AG20443 (cell line): ENCODE measurements around the gene RANGRF.

ENCODE experiments used
- DNase-seq: peaks from one replicate; pipeline ENCODE4 v3.0.0; 2012; ENCODE audit warnings: low spot score, mixed read lengths

RANGRF gene

DNA sequence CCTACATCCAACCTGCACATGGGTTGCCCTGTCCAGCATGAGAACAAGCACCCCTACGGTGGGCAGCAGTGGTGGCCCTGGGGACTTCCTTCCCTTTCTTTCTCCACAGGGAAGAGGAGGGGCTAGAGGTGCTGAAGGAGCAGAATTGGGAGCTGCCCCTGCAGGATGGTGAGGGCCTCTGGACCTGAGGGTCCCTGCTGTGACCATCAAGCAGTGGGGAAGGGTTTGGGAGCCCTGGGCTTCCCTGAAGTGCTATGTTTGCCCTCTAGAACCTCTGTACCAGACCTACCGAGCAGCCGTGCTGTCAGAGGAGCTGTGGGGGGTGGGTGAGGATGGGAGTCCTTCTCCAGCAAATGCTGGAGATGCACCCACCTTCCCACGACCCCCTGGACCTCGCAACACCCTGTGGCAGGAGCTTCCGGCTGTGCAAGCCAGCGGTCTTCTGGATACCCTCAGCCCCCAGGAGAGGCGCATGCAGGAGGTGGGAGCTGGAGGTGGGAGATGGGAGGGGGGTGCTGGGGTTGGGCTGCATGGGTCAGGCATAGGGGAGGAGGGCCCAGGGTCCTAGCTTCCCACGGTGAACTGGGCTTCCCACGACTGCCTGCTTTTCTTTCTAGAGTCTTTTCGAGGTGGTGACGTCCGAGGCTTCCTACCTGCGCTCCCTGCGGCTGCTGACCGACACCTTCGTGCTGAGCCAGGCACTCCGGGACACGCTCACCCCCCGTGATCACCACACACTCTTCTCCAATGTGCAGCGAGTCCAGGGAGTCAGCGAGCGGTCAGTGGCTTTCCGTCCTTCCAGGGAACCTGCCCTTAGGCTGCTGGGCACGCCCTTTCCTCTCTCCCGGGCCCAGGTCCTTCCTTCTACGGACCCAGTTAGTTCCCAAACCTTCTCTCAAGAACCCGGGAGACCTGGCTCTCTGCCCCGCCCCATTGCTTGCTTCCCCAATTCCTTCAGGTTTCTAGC is 26.6 kb downstream of the RANGRF start:
- peak; percentile 34 for DNase-seq

DNA sequence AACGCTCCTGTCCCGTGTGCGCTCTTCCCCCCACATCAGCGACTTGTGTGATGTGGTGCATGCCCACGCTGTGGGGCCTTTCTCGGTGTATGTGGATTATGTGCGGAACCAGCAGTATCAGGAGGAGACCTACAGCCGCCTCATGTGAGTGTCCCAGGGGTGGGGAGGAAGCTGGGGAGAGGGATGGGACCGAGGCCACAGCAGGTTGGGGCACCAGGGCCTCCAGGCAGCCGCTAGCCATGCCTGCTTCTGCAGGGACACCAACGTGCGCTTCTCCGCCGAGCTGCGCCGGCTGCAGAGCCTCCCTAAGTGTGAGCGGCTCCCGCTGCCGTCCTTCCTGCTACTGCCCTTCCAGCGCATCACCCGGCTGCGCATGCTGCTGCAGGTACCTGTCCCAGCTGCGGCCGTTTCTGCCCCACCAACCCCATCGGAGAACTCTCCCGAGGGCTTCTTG is 27.3 kb downstream of the RANGRF start:
- peak; percentile 30 for DNase-seq

DNA sequence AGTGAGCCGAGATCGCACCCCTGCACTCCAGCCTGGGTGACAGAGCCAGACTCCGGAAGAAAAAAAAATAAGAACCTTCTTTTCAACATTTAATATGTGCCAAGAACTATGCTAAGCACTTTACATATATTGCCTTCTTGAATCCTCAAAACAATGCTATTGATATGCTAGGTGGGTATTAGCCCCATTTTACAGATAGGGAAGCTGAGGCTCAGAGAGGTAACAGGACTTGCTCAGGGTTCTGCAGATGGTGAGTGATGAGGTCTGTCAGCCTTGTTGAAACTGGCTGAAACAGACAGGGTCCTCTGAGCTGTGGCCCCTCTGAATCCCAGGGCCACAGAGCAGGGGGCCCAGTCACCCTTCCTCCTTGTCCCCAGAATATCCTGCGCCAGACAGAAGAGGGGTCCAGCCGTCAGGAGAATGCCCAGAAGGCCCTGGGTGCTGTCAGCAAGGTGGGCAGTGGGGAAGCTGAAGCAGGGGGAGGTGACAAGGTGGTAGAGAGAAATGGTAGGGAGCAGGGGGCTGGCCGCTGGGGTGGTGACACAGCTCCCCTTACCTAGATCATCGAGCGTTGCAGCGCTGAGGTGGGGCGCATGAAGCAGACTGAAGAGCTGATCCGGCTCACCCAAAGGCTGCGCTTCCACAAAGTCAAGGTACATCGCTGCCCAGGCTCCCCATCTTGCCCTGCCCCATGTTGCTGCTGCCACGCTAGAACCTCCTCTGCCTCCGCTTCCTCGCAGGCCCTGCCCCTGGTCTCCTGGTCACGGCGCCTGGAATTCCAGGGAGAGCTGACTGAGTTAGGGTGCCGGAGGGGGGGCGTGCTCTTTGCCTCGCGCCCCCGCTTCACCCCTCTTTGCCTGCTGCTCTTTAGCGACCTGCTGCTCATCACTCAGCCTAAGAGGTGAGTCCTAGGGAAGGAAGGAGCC is 29.8 kb downstream of the RANGRF start:
- no peak for DNase-seq

DNA sequence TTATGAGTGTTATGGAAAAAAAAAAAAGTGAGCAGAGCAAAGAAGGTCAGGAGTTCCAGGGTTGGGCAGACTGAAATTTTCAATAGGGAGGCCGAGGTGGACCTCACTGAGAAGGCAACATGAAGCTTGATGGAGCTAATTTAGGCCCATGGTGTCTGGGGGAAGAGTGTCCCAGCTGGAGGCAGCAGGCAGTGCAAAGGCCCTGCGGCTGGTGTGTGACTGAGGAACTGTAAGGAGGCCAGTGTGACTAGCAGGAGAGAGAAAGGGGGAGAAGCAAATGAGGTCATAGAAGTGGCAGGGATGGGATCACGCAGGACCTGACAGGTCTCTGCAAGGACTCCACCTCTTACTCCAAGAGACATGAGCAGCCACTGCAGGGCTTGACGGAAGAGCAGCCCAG is 31.8 kb downstream of the RANGRF start:
- DNase-seq = no peak

DNA sequence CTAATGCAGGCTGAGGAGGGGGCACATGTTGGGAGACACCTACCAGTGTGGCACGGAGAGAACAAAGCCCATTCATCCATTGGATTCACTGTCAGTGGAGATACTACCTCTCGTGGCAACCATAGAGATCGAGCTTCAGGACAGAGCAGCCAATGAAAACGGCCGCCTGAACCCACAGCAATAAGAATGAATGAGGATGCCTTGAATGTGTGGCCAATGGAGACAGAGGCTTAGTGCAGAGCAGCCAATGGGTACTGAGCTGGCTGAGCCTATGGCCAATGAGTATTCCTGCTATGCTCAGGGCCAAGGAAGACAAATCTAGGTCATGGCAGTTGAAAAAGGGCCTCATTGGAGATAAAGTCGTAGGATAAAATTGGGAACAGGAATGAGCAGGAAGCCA is 32.5 kb downstream of the RANGRF start:
- peak; percentile 10 for DNase-seq

DNA sequence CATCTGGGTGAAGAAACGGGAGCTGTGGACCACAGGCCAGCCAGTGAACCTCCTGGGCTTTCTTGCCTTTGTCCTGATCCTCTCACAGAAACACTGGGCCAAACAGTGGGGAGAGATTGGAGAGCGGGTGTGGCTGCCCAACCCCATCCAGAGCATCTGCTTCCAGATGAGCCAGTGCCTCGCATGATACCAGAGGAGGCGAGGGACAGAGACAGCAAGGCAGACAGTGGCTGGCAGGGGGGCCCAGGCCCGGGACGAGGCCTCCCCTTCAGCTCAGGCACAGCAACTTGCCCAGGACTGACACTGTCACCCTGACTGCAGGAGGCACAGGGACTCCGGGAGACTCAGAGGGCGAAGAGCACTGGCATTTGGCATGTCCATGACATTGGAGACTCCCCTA is 33.6 kb downstream of the RANGRF start:
- peak; percentile 13 for DNase-seq

DNA sequence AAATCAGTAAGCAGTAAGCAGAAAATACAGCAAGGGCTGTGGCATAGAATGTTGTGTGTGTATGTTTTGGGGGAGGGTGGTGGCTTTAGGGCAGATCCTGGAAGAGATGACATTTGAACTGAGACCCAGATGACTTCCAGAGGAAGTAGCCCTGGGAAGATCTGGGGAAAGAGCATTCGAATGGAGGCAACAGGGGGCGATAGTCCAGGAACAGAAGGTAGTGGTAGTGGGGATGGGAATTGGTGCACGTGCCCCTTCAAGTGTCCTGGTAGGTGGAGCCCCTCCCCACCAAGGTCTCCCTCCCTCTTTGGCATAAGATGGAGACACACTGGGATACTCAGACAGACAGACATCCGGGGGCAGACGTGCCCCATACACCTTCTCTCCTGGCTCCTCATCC is 35.7 kb downstream of the RANGRF start:
- peak; percentile 4 for DNase-seq

DNA sequence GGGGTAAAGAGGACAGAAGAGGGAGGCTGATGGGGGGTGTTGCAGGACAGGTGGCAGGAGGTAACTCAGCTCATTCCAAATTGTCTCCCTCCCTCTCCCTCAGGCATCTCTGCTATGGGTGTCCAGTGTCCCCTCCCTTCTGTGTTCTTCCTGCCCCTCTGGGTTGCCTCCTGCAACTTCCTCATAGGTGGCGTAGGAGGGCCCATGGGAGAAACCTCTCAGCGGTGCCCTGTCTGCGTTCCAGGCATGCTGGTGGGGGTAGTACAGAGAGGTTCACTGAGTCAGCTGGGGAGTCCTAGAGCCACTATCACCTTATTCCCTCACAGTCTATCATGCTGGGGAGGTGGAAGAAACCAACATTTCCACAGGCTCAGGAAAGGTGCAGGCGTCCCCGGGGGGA is 36.5 kb downstream of the RANGRF start:
- DNase-seq = peak; percentile 8

DNA sequence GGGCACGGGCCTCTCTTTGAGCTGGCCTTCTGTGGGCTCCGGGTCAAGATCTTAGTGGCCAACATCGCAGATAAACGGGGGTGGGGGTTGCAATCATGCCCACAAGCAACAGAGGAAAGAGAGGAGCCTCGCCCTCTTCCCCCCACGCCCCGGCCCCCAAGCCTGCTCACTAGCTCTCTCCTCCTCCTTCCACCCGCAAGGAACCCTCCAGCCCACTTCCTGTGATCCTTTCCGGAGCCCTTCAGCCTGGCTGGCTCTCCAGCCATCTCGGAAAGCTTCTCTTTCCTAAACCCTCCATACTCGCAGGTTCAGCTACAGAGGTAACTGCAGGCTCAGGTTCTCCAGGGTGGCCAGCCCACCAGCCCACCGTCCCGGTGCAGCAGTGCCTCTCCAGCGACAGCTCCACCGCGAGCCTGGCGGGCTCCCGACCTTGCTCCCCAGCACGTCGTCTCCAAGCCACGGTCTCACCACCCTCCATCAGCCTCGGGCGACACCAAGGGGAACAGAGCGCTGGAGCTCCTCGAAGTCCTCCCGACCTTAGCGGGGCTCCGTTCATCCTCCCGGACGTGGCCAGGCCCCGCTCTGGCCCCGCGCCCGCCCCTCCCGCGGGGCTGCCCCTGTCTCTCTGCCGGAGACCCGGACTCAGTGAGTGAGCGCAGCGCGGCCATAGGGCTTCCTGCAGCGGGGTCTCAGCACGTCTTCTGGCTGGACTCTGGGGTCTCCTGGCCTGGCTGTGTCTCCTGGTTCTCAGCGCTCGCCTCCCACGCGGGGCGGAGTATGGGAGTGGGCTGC is 38.2 kb downstream of the RANGRF start:
- peak; percentile 75 for DNase-seq

DNA sequence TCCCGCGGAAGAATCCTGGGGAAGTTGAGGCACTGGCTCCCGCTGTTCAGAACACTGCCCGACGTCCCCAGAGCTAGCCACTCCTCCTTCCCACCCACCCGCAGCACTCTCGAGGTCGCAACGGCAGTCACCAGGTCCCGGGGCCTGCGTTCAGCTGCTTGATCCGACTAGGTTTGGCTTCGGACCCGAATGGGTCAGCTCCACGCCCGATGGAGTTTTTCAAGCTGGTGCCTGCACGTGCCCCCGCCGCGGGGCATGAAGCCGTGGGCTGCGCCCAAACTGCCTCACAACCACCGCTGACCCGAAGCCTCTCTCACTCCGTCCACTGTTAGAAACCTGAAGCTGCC is 38.8 kb downstream of the RANGRF start:
- DNase-seq = peak; percentile 18

DNA sequence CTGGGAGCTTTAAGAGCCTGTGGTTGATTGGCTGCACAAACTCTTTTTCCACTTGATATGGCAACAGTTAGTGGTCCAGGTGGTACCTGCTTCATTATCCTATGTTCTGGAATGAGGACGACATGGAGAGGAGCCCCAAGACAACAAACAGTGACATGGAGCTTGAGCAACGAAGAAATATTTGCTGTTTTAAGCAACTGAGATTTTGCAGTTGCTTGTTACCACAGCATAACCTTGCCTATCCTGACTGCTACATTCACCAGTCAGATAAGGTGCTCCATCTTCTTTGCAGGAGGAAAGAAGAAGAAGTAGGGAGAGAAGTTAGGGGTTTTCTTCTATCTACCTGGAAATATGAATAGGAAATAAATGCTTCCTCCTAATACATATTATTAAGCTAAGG is 43.7 kb downstream of the RANGRF start:
- no peak for DNase-seq

DNA sequence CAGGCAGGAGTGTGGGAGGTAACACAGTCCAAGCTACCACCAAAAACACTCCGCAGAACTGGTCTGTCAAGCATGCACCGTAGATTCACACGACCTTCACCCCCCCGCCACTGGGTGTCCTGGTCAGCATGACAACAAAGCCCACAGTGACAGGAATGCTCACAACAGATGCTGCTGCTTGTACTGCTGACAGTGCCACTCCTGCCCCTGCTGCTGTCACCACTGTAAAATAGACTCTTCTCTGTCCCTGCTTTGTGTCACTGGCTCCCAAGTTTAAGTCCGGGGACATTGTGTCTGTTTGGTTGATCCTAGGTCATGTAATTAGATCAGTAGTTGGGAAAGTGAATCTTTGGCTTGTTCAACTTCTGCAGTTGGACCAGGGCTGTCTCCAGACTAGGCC is 44.2 kb downstream of the RANGRF start:
- no peak for DNase-seq

DNA sequence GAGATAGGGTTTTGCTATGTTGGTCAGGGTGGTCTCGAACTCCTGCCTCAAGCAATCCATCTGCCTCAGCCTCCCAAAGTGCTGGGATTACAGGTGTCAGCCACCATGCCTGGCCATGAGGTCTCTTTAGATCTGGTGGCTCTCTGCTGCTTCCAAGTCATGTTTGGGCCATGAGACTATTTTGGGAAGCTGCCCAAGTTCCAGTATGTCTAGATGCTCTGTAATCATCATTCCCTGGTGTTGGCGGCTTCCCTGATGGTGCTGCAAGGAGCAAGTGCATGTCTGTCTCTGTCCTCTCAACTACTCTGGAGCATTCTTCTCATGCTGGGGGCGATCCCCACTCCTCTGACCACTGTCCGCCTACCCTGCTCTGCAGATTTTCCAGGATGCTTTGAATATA is 44.8 kb downstream of the RANGRF start:
- peak; percentile 12 for DNase-seq

DNA sequence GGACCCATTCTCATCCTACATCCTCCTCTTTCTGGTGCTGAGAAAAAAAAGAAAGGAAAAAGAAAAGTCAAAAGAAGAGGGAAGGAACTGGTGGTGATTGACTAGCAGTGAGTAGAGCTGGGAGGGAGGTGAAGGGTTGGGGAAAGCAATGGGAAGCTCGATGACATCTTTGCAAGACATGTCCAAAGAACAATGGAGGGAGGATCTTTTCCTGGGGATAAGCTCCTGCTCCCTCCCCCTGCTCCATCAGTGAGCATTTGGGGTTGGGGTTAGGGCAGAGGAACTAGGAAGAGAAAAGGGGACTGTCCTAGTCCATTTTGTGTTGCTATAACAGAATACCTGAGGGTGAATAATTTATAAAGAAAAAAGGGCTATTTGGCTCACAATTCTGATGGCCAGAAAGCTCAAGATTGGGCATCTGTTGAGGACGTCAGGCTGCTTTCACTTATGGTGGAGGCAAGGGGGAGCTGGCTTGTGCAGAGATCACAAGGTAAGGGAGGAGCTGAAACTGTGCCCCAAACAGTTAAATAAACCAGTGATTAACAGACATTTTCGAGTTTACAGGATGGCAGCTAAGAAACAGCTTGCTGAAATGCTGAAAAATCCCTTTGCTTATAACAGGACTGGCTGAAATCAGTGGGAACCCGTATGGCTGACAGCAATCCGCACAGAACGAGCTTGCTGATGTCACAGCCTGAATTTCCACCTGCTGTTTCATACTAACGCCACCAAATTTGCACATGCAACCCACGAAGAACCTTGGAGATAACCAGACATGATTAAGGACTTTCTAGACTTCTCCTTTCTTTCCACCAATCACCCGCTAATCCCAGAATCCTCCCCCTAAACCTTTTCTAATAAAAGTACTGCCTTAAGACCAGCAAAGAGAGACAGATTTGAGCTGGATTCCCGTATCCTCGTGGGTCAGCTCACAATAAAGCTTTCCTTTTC is 49.6 kb downstream of the RANGRF start:
- no peak for DNase-seq

DNA sequence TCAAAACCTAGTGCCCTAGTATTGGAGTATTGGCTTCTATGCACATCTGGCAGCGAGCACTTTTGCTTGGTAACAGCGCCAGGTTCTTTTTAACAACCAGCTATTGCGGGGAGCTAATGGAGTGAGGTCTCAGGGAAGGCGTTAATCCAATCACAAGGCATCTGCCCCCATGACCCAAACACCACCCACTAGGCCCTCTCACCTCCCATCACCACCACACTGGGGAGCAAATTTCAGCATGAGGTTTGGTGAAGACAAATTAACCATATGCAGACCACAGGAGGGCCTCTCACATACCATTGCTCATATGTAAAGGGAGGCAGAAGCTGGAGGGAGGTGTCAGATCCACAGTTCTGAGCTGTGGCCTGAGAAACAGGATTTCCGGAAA is 50.3 kb downstream of the RANGRF start:
- DNase-seq = no peak

DNA sequence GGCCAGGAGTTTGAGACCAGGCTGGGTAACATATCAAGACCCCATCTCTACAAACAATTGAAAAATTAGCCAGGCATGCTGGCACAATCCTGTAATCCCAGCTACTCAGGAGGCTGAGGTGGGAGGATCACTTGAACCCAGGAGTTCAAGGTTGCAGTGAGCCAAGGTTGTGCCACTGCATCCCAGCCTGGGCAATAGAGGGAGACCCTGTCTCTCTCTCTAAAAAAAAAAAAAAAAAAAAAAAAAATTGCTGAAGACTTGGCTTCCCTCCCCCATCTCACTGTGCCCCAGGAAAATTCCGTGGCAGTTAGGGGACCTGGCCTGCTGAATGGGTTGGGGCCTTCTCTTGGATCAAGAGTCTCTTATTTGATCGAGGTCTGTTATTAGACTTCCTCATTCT is 51.1 kb downstream of the RANGRF start, which contains the start of gene ODF4:
TSS of gene ODF4 (plus strand) at position 301 of the 400 bp plus-strand sequence. CDS start 212 bp downstream, outside the sequence.
- no peak for DNase-seq
